Smooth muscle cell (in vitro differentiated cells): ENCODE measurements around the gene FAM181A. TPM values are rescaled to one million over a fixed set of nuclear protein-coding genes. Genes with fewer than 3 reads are reported as not detected.

ENCODE experiments used
- DNase-seq: peaks from one replicate; lab custom pipeline; 2025; ENCODE audit not compliant: unreplicated experiment; lab: John Stamatoyannopoulos, UW
- H2AFZ ChIP-seq: fragments of 200-600 bp; sonication (generic); 2 replicates; pipeline ENCODE4 v1.6.0; 2016; ENCODE audit warnings: antibody characterized with exemption, low read depth, mild to moderate bottlenecking
- H3F3A ChIP-seq: fragments of 200-600 bp; sonication (generic); 2 replicates; pipeline ENCODE4 v1.6.0; 2017; ENCODE audit warnings: antibody characterized with exemption, low read depth
- H3K27ac ChIP-seq: fragments of 200-600 bp; sonication (generic); 2 replicates; pipeline ENCODE4 v1.5.1; 2016; ENCODE audit warnings: low read depth, mild to moderate bottlenecking
- H3K27me3 ChIP-seq: fragments of 200-600 bp; sonication (generic); 2 replicates; pipeline ENCODE4 v1.6.1; 2016; ENCODE audit warnings: low read depth, mild to moderate bottlenecking
- H3K36me3 ChIP-seq: fragments of 200-600 bp; sonication (generic); 2 replicates; pipeline ENCODE4 v1.5.1; 2016; ENCODE audit warnings: low read depth
- H3K4me1 ChIP-seq: fragments of 200-600 bp; sonication (generic); 2 replicates; pipeline ENCODE4 v1.5.1; 2016; ENCODE audit warnings: low read depth
- H3K4me2 ChIP-seq: fragments of 200-600 bp; sonication (generic); 2 replicates; pipeline ENCODE4 v1.6.0; 2016; ENCODE audit warnings: mild to moderate bottlenecking
- H3K4me3 ChIP-seq: fragments of 200-600 bp; sonication (generic); 2 replicates; pipeline ENCODE4 v1.5.1; 2016; ENCODE audit warnings: mild to moderate bottlenecking
- H3K79me2 ChIP-seq: fragments of 200-600 bp; sonication (generic); 2 replicates; pipeline ENCODE4 v1.6.0; 2016; ENCODE audit warnings: low read depth, mild to moderate bottlenecking
- H3K9ac ChIP-seq: fragments of 200-600 bp; sonication (generic); 2 replicates; pipeline ENCODE4 v1.6.0; 2016; ENCODE audit warnings: low read depth
- H3K9me3 ChIP-seq: fragments of 200-600 bp; sonication (generic); replicated peaks from 2 replicates; pipeline ENCODE4 v1.5.1; 2016; ENCODE audit warnings: low read depth
- H4K20me1 ChIP-seq: fragments of 200-600 bp; sonication (generic); 2 replicates; pipeline ENCODE4 v1.6.0; 2016; ENCODE audit warnings: low read depth
- WGBS: methylation state at CpG from one replicate; pipeline ENCODE4 v1.1.7; 2016; ENCODE audit warnings: low lambda C conversion rate; 5-methylcytosine and 5-hydroxymethylcytosine counted together
- polyA plus RNA-seq: library from polyadenylated mRNA; unstranded; fragments of >200 nt; fragmentation: Nextera tagmentation; extraction: Ambion mirVana; gene quantifications from 2 replicates; pipeline ENCODE4 v1.2.1, GENCODE V29; 2016
- total RNA-seq: library from RNA; depleted of rRNA; stranded (reverse); fragments of >200 nt; gene quantifications from 2 replicates; pipeline ENCODE4 v1.2.3, GENCODE V29; 2014
- TF ChIP-seq, protein P1 (sequence below): fragments of 200-600 bp; sonication (generic); IDR thresholded peaks from 2 replicates; pipeline ENCODE4 v1.5.1; 2017; ENCODE audit warnings: borderline replicate concordance, mild to moderate bottlenecking, antibody characterized with exemption; ENCODE audit not compliant: insufficient read depth, poor library complexity, severe bottlenecking

FAM181A gene
- total and polyA plus RNA-seq, 2 experiments from 2014 or later, result not detected

DNA sequence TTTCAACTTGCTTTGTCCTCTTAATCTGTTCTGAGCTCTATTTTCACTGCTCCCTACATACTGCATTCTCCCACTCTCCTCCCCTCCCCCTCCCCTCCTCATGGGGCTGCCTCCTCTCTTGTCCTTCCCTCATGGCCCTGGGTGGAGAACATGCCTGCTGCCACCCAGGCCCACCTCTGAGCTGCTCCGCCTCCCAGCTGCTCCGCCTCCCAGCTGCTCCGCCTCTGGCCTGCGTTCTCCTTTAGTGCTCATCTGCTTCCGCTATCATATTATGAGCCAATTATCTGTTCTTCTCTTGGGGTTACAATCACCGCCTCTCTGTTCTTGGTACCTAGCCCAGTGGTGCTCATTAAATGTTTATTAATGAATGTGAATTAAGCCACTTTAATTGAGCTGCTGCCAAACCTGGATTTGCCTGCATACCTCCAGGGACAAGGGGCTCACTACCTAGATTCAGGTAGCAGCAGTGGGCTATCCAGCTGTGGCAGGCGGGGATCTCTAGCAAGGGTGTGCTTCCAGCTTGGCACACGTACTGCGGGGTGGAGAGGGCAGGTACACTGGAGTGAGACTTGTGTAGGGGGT, 32.0 kb upstream of the FAM181A start:
- no peaks in the 10 kb centered on the region for H3K36me3 ChIP-seq
- no peaks in the 10 kb centered on the region for H3K9me3 ChIP-seq
- peaks cover 8% of the 10 kb centered on the region for H3K4me1 ChIP-seq
- H3K27ac ChIP-seq, result no peak overlapping the region
- H3K4me2 ChIP-seq, result no peak overlapping the region
- 87% methylated on average over 9 of the region's 9 CpGs for WGBS
- H3F3A ChIP-seq, result no peaks in the 10 kb centered on the region
- H3K4me3 ChIP-seq, result no peak overlapping the region
- no peaks in the 10 kb centered on the region for H3K79me2 ChIP-seq
- H4K20me1 ChIP-seq, result no peaks in the 10 kb centered on the region
- H2AFZ ChIP-seq, result no peak overlapping the region
- no peak overlapping the region for H3K9ac ChIP-seq
- no peak for DNase-seq
- H3K27me3 ChIP-seq, result no peaks in the 10 kb centered on the region
- TF ChIP-seq, protein P1, sequence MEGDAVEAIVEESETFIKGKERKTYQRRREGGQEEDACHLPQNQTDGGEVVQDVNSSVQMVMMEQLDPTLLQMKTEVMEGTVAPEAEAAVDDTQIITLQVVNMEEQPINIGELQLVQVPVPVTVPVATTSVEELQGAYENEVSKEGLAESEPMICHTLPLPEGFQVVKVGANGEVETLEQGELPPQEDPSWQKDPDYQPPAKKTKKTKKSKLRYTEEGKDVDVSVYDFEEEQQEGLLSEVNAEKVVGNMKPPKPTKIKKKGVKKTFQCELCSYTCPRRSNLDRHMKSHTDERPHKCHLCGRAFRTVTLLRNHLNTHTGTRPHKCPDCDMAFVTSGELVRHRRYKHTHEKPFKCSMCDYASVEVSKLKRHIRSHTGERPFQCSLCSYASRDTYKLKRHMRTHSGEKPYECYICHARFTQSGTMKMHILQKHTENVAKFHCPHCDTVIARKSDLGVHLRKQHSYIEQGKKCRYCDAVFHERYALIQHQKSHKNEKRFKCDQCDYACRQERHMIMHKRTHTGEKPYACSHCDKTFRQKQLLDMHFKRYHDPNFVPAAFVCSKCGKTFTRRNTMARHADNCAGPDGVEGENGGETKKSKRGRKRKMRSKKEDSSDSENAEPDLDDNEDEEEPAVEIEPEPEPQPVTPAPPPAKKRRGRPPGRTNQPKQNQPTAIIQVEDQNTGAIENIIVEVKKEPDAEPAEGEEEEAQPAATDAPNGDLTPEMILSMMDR, result no peak

DNA sequence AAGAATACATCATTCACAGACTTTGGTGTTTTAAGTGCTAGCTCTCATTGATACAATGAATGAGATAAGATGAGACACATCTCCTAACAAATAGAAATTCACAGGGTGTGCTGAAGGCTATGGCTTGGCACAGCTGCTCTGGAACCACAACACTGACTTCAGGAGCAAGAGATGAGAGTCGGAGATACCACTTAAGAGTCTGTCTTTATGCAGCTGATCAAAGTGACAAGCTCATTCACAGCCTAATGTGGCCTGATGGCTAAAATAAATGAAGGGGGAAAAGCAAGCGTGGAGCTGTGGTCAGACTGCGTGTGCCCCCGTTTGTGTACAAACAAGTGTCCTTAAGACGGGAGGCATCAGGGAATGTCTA, 29.7 kb upstream of the FAM181A start:
- no peaks in the 10 kb centered on the region for H3K79me2 ChIP-seq
- H3K27ac ChIP-seq, result peak overlapping the region; percentile 60
- WGBS, result 90% methylated on average over 5 of the region's 5 CpGs
- H3K4me2 ChIP-seq, result no peak overlapping the region
- H3K4me1 ChIP-seq, result peaks cover 8% of the 10 kb centered on the region
- no peaks in the 10 kb centered on the region for H3K27me3 ChIP-seq
- H3F3A ChIP-seq, result no peaks in the 10 kb centered on the region
- no peak overlapping the region for H3K4me3 ChIP-seq
- H4K20me1 ChIP-seq, result no peaks in the 10 kb centered on the region
- no peak overlapping the region for H3K9ac ChIP-seq
- DNase-seq, result no peak
- TF ChIP-seq, protein P1, result no peak
- no peaks in the 10 kb centered on the region for H3K9me3 ChIP-seq
- no peak overlapping the region for H2AFZ ChIP-seq
- no peaks in the 10 kb centered on the region for H3K36me3 ChIP-seq

DNA sequence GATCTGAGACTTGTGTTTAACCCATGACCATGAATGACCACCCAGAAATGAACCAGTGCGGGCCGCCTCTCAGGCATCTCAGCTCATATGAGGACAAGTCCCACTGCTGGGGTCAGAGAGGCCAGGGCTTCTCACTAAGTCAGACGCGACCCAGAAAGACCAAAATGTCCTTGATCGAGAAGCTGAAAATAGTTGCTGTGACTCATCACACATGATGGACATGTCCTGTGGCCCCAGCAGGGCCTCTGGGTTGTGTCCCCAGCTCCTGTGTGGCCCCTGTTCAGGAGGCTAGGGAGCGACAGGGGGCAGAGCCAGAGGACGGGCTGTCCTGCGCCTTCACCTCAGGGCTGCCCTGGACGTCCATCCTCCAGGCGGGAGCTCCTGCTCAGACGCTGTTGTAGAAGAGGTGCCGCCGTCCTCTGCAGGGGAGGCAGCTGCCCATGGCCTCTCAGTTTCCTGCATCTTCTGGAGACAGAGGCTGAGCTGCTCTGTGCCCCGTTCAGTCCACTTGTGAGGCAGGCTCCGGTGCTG, 29.0 kb upstream of the FAM181A start:
- H2AFZ ChIP-seq, result no peak overlapping the region
- H3K9me3 ChIP-seq, result no peaks in the 10 kb centered on the region
- no peaks in the 10 kb centered on the region for H3F3A ChIP-seq
- no peaks in the 10 kb centered on the region for H3K79me2 ChIP-seq
- H3K4me2 ChIP-seq, result no peak overlapping the region
- 90% methylated on average over 15 of the region's 15 CpGs for WGBS
- TF ChIP-seq, protein P1, result no peak
- no peaks in the 10 kb centered on the region for H4K20me1 ChIP-seq
- no peak overlapping the region for H3K4me3 ChIP-seq
- H3K9ac ChIP-seq, result no peak overlapping the region
- no peak for DNase-seq
- H3K27ac ChIP-seq, result no peak overlapping the region
- no peaks in the 10 kb centered on the region for H3K27me3 ChIP-seq
- peaks cover 7% of the 10 kb centered on the region for H3K4me1 ChIP-seq
- no peaks in the 10 kb centered on the region for H3K36me3 ChIP-seq

DNA sequence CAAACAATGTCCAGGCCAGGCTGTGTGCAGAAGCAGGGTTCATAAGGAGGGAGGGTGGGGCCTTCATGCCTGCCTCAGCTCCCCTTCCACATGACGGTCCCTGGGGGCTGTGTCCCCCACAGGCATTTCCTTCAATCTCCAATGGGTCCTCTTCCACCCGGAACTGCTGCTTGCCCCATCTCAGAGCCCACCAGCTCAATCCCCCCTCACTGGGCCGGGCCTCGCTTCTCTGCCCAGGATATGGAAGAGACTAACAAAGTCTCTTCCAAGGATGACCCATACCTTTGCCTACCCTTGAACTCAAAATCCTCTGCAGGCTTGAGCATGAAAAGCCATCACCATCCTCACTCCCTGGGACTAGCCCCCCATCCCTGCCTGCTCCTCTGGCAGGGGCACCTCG, 28.4 kb upstream of the FAM181A start:
- Histone ChIP-seq H3K9me3 (no peaks in the 10 kb centered on the region), H3K79me2 (no peaks in the 10 kb centered on the region), H3K4me1 (peaks cover under 1% of the 10 kb centered on the region), H3K27me3 (no peaks in the 10 kb centered on the region), H3K4me2 (no peak overlapping the region), H4K20me1 (no peaks in the 10 kb centered on the region), H3K9ac (no peak overlapping the region), H2AFZ (no peak overlapping the region), H3K27ac (no peak overlapping the region), H3K4me3 (no peak overlapping the region), H3K36me3 (no peaks in the 10 kb centered on the region), H3F3A (no peaks in the 10 kb centered on the region)
- DNase-seq, result no peak
- whole genome bisulfite sequencing, result 94% methylated on average over 5 of the region's 5 CpGs
- TF ChIP-seq, protein P1, result no peak
